Measurements from ENCODE around the gene PCDHA2.
"Not testable (repeated sequence)": the region's sequence is repeated elsewhere in the genome, so short reads cannot be mapped to it uniquely, and the experiment has no call there.

PCDHA2 gene

GRCh38 chr5:140808889-140809291 is 14.2 kb downstream of the PCDHA2 start:
- DNase-seq (ENCODE audit: low read depth in 1 of 2, low spot score in 1 of 2) = no peak

GRCh38 chr5:140821375-140822280 is 27.0 kb downstream of the PCDHA2 start, which contains the start of gene PCDHA5:
TSS of gene PCDHA5 (plus strand) at chr5:140821613.
- no peak for DNase-seq (ENCODE audit: low read depth in 1 of 2, low spot score in 1 of 2)

- no peak for DNase-seq (ENCODE audit: low read depth in 1 of 2, low spot score in 1 of 2)
Measured at GRCh38 chr5:140822281-140822629, 27.6 kb downstream of the PCDHA2 start.

- not testable (repeated sequence) for DNase-seq (ENCODE audit: low read depth in 1 of 2, low spot score in 1 of 2)
Measured at GRCh38 chr5:140822969-140823368, 28.3 kb downstream of the PCDHA2 start.

GRCh38 chr5:140823475-140823874 is 28.8 kb downstream of the PCDHA2 start:
- DNase-seq (ENCODE audit: low read depth in 1 of 2, low spot score in 1 of 2) = no peak

GRCh38 chr5:140827704-140828361 is 33.2 kb downstream of the PCDHA2 start, which contains the start of gene PCDHA6:
TSS of gene PCDHA6 (plus strand) at chr5:140827960. CDS start at chr5:140828092, 132 bp downstream.
- DNase-seq (ENCODE audit: low read depth in 1 of 2, low spot score in 1 of 2) = no peak

- DNase-seq (ENCODE audit: low read depth in 1 of 2, low spot score in 1 of 2) = no peak
Measured at GRCh38 chr5:140828362-140828737, 33.7 kb downstream of the PCDHA2 start.

- DNase-seq (ENCODE audit: low read depth in 1 of 2, low spot score in 1 of 2) = not testable (repeated sequence)
Measured at GRCh38 chr5:140829511-140830501, 35.2 kb downstream of the PCDHA2 start.

GRCh38 chr5:140833993-140834392 is 39.3 kb downstream of the PCDHA2 start, which contains the start of gene PCDHA7:
TSS of gene PCDHA7 (plus strand) at chr5:140834269. CDS start at chr5:140834384, 115 bp downstream.
- no peak for DNase-seq (ENCODE audit: low read depth in 1 of 2, low spot score in 1 of 2)

- DNase-seq (ENCODE audit: low read depth in 1 of 2, low spot score in 1 of 2) = not testable (repeated sequence)
Measured at GRCh38 chr5:140834439-140835008, 39.9 kb downstream of the PCDHA2 start.

GRCh38 chr5:140835622-140836510 is 41.2 kb downstream of the PCDHA2 start:
- DNase-seq (ENCODE audit: low read depth in 1 of 2, low spot score in 1 of 2) = no peak

GRCh38 chr5:140840978-140841962 is 46.6 kb downstream of the PCDHA2 start, which contains the start of gene PCDHA8:
TSS of gene PCDHA8 (plus strand) at chr5:140841187. CDS start at chr5:140841322, 135 bp downstream.
- DNase-seq (ENCODE audit: low read depth in 1 of 2, low spot score in 1 of 2) = no peak

- no peak for DNase-seq (ENCODE audit: low read depth in 1 of 2, low spot score in 1 of 2)
Measured at GRCh38 chr5:140842798-140843733, 48.4 kb downstream of the PCDHA2 start.

All from stimulated activated CD4-positive, alpha-beta T cell treated with anti-CD3 and anti-CD28 coated beads, Interleukin-15, amount 100 ng/mL, for 1 hour (primary cell).